IMR-90 (cell line): Measurements from ENCODE around the gene TTC28. TPM values are rescaled to one million over a fixed set of nuclear protein-coding genes. Genes with fewer than 3 reads are reported as not detected.

Experiments
- ATAC-seq: fragments of 200-7000 bp; cut with Tn5 transposase; 2 replicates; pipeline ENCODE4 v1.9.1; 2020; ENCODE audit warnings: low read depth, mild to moderate bottlenecking, moderate library complexity
- BruUV-seq: library from RNA; stranded (reverse); fragments of 400-500 nt; replicated peaks from 2 replicates; lab custom pipeline; 2021; lab: Mats Ljungman, UMichigan
- CTCF ChIA-PET: fragments of 300-600 bp; formaldehyde crosslinking; extraction: SDS; loops from one replicate; lab custom pipeline; 2021; ENCODE audit warnings: antibody characterized with exemption; lab: Yijun Ruan, JAX
- POLR2A ChIA-PET: fragments of 300-600 bp; sonication (Branson Sonifier 250); formaldehyde crosslinking; loops from one replicate; lab custom pipeline; 2022; ENCODE audit warnings: antibody characterized with exemption; ENCODE audit not compliant: unreplicated experiment; lab: Charles Lee
- DNase-seq: peaks from one replicate; pipeline ENCODE4 v3.0.0; 2013
- H2AFZ ChIP-seq: replicated peaks from 2 replicates; pipeline ENCODE3; 2013; ENCODE audit warnings: low read length, mild to moderate bottlenecking; ENCODE audit not compliant: poor library complexity
- H2AK5ac ChIP-seq: 2 replicates; pipeline ENCODE4 v1.6.1; 2013; ENCODE audit warnings: low read depth, low read length, inconsistent platforms
- H2AK9ac ChIP-seq: replicated peaks from 2 replicates; pipeline ENCODE3; 2013; ENCODE audit warnings: mild to moderate bottlenecking, low read depth, low read length, moderate library complexity; ENCODE audit not compliant: poor library complexity
- H2BK120ac ChIP-seq: 2 replicates; pipeline ENCODE4 v1.6.1; 2013; ENCODE audit warnings: low read depth, low read length, inconsistent platforms
- H2BK15ac ChIP-seq: 3 replicates; pipeline ENCODE4 v1.6.1; 2013; ENCODE audit warnings: low read depth, low read length, inconsistent platforms
- H2BK20ac ChIP-seq: 2 replicates; pipeline ENCODE4 v1.6.1; 2013; ENCODE audit warnings: low read depth, mild to moderate bottlenecking, inconsistent platforms, low read length, moderate library complexity
- H2BK5ac ChIP-seq: 2 replicates; pipeline ENCODE4 v1.6.1; 2013; ENCODE audit warnings: mild to moderate bottlenecking, low read depth, low read length, inconsistent platforms; ENCODE audit not compliant: poor library complexity, severe bottlenecking
- H3K14ac ChIP-seq: replicated peaks from 2 replicates; pipeline ENCODE4 v1.6.1; 2013; ENCODE audit warnings: low read depth, low read length, inconsistent platforms
- H3K18ac ChIP-seq: 2 replicates; pipeline ENCODE4 v1.6.1; 2013; ENCODE audit warnings: low read depth, low read length, control low read depth
- H3K23ac ChIP-seq: 2 replicates; pipeline ENCODE4 v1.6.1; 2013; ENCODE audit warnings: low read depth, low read length, inconsistent platforms
- H3K27ac ChIP-seq: 2 replicates; pipeline ENCODE4 v1.5.1; 2013; ENCODE audit warnings: mild to moderate bottlenecking, control low read depth, low read length; ENCODE audit not compliant: insufficient read depth
- H3K27me3 ChIP-seq: 2 replicates; pipeline ENCODE4 v1.6.1; 2013; ENCODE audit warnings: low read length; ENCODE audit not compliant: control insufficient read depth, insufficient read depth
- H3K36me3 ChIP-seq: 2 replicates; pipeline ENCODE4 v1.6.1; 2013; ENCODE audit warnings: low read length, mixed read lengths; ENCODE audit not compliant: control insufficient read depth, insufficient read depth
- H3K4ac ChIP-seq: 2 replicates; pipeline ENCODE4 v1.6.1; 2013; ENCODE audit warnings: low read depth, low read length, inconsistent platforms
- H3K4me1 ChIP-seq: 2 replicates; pipeline ENCODE4 v1.6.1; 2013; ENCODE audit warnings: low read length, mixed read lengths; ENCODE audit not compliant: control insufficient read depth, insufficient read depth
- H3K4me2 ChIP-seq: 2 replicates; pipeline ENCODE4 v1.6.1; 2013; ENCODE audit warnings: low read depth, mild to moderate bottlenecking, control low read depth, low read length, moderate library complexity
- H3K4me3 ChIP-seq: 2 replicates; pipeline ENCODE4 v1.5.1; 2013; ENCODE audit warnings: low read depth, mild to moderate bottlenecking, control low read depth, low read length, moderate library complexity; ENCODE audit not compliant: insufficient read depth
- H3K56ac ChIP-seq: 2 replicates; pipeline ENCODE4 v1.6.1; 2013; ENCODE audit warnings: low read length, inconsistent platforms; ENCODE audit not compliant: insufficient read depth; ENCODE audit errors: extremely low read depth
- H3K79me1 ChIP-seq, 2 experiments: 2 replicates each; pipeline ENCODE4 v1.6.1; 2013; ENCODE audit warnings: low read length in 2 of 2, inconsistent platforms in 1 of 2, low read depth in 1 of 2
- H3K9ac ChIP-seq: 2 replicates; pipeline ENCODE4 v1.6.1; 2013; ENCODE audit warnings: low read depth, low read length, control low read depth
- H3K9me1 ChIP-seq: 2 replicates; pipeline ENCODE4 v1.6.1; 2013; ENCODE audit warnings: low read length, inconsistent platforms; ENCODE audit not compliant: insufficient read depth
- H3K9me3 ChIP-seq: 2 replicates; pipeline ENCODE4 v1.6.1; 2013; ENCODE audit warnings: low read length; ENCODE audit not compliant: control insufficient read depth, insufficient read depth
- H4K20me1 ChIP-seq: 2 replicates; pipeline ENCODE4 v1.6.1; 2013; ENCODE audit warnings: low read length, inconsistent platforms; ENCODE audit not compliant: insufficient read depth
- H4K5ac ChIP-seq: 2 replicates; pipeline ENCODE4 v1.6.1; 2013; ENCODE audit warnings: mild to moderate bottlenecking, low read depth, low read length, control low read depth
- H4K8ac ChIP-seq, 2 experiments: 2 replicates each; pipeline ENCODE4 v1.6.1; 2013; ENCODE audit warnings: low read depth in 2 of 2, low read length in 2 of 2, control low read depth in 1 of 2, inconsistent platforms in 1 of 2
- H4K91ac ChIP-seq: 2 replicates; pipeline ENCODE4 v1.6.1; 2013; ENCODE audit warnings: low read depth, low read length, inconsistent platforms; ENCODE audit not compliant: insufficient read depth
- BHLHE40 ChIP-seq: fragments of 150-350 bp; IDR thresholded peaks from 2 replicates; pipeline ENCODE4 v1.6.1; 2016; ENCODE audit warnings: mild to moderate bottlenecking, low read depth, low read length
- CHD1 ChIP-seq: IDR thresholded peaks from 2 replicates; pipeline ENCODE4 v1.6.1; 2012; ENCODE audit warnings: low read depth, low read length, improper control_type of control experiment
- CTCF ChIP-seq: conservative IDR thresholded peaks from 2 replicates; pipeline ENCODE4 v1.5.1; 2012; ENCODE audit warnings: mild to moderate bottlenecking, low read depth, low read length, improper control_type of control experiment
- MAFK ChIP-seq: IDR thresholded peaks from 2 replicates; pipeline ENCODE4 v1.6.1; 2012; ENCODE audit warnings: low read depth, low read length, improper control_type of control experiment
- MAZ ChIP-seq: IDR thresholded peaks from 2 replicates; pipeline ENCODE4 v1.6.1; 2012; ENCODE audit warnings: low read depth, mild to moderate bottlenecking, low read length, improper control_type of control experiment, moderate library complexity, borderline replicate concordance
- MXI1 ChIP-seq: IDR thresholded peaks from 2 replicates; pipeline ENCODE4 v1.6.1; 2012; ENCODE audit warnings: low read depth, mild to moderate bottlenecking, low read length, moderate library complexity, borderline replicate concordance
- NFE2L2 ChIP-seq: fragments of 150-350 bp; IDR thresholded peaks from 2 replicates; pipeline ENCODE4 v1.6.1; 2016; ENCODE audit warnings: low read depth, mild to moderate bottlenecking, low read length
- RCOR1 ChIP-seq: IDR thresholded peaks from 2 replicates; pipeline ENCODE4 v1.6.1; 2012; ENCODE audit warnings: mild to moderate bottlenecking, low read length, improper control_type of control experiment; ENCODE audit not compliant: insufficient replicate concordance
- WGBS, 2 experiments: methylation state at CpG; one replicate each; pipeline versions ENCODE4 v1.1.5 to v1.1.7; 2013; ENCODE audit warnings: missing lambda C conversion rate in 2 of 2; ENCODE audit not compliant: insufficient read length in 1 of 2; ENCODE audit errors: extremely low coverage in 2 of 2; 5-methylcytosine and 5-hydroxymethylcytosine counted together
- dilution Hi-C: fragments of 300-500 bp; cut with HindIII; formaldehyde crosslinking; loops from one replicate; pipeline ENCODE4 v1.14.3; 2018; ENCODE audit warnings: low sequenced_read_pairs; ENCODE audit not compliant: unreplicated experiment
- in situ Hi-C: fragments of 300-500 bp; cut with MboI; formaldehyde crosslinking; loops from 3 replicates; pipeline ENCODE4 v1.14.3; 2019; ENCODE audit warnings: low sequenced_read_pairs, inconsistent platforms, mixed read lengths
- intact Hi-C: fragments of 100-400 bp; cut with micrococcal nuclease; formaldehyde crosslinking; loops from 2 replicates; pipeline ENCODE4 v1.10.0; 2022
- polyA plus RNA-seq, 3 experiments: library from polyadenylated mRNA; depleted of rRNA; stranded (reverse); fragments of >200 nt; gene quantifications; 2 replicates each; pipeline ENCODE4 v1.2.3, GENCODE V29; 2012; ENCODE audit warnings: low replicate concordance in 1 of 3
- total RNA-seq: library from RNA; depleted of rRNA; stranded (reverse); fragments of >200 nt; gene quantifications from 2 replicates; pipeline ENCODE4 v1.2.3, GENCODE V29; 2012
- TF ChIP-seq, protein P1 (sequence below): fragments of 150-350 bp; IDR thresholded peaks from 2 replicates; pipeline ENCODE4 v1.6.1; 2016; ENCODE audit warnings: low read depth, mild to moderate bottlenecking, low read length, moderate library complexity, borderline replicate concordance

TTC28 gene
- total and polyA plus RNA-seq, 2 of the 4 experiments (the other 2 are of a cell fraction) = 5.6 to 13.3 TPM

- Histone ChIP-seq H2AFZ (no peak overlapping the region), H3K4me1 (peaks cover 29% of the 10 kb centered on the region), H3K56ac (no peak overlapping the region), H3K9ac (no peak overlapping the region), H3K14ac (no peak overlapping the region; the same call in 1 of the 2 replicates), H2BK5ac (peak overlapping the region; percentile 82), H3K79me1 (peaks cover 0 to 3% of the 10 kb centered on the region in 2 experiments; a peak in 2 of 4 replicates), H3K4ac (peak overlapping the region; percentile 34), H4K5ac (no peak overlapping the region; the same call in none of the 2 replicates), H2AK5ac (0 out of 2 replicates have a peak overlapping the region, but pooled peaks have one; percentile 54), H3K27ac (peak overlapping the region; percentile 71; the same call in 1 of the 2 replicates), H4K8ac (peak overlapping the region; percentile 44 to 66; a peak in 3 of 4 replicates), H3K23ac (no peak overlapping the region), H3K4me2 (0 out of 2 replicates have a peak overlapping the region, but pooled peaks have one; percentile 77), H4K20me1 (peaks cover 3% of the 10 kb centered on the region; the same call in 1 of the 2 replicates), H2BK20ac (peak overlapping the region; percentile 78; the same call in 1 of the 2 replicates), H3K9me1 (peaks cover 9% of the 10 kb centered on the region), H3K36me3 (no peaks in the 10 kb centered on the region), H2BK15ac (peak overlapping the region; percentile 41; the same call in 2 of the 3 replicates), H3K9me3 (no peaks in the 10 kb centered on the region), H3K18ac (peak overlapping the region; percentile 98), H4K91ac (peak overlapping the region; percentile 54; the same call in 1 of the 2 replicates), H3K4me3 (no peak overlapping the region), H2AK9ac (no peak overlapping the region), H2BK120ac (peak overlapping the region; percentile 76; the same call in 1 of the 2 replicates), H3K27me3 (no peaks in the 10 kb centered on the region)
- CTCF ChIA-PET = interaction anchor here (1.0 to 1.2 kb wide), 2 partner anchors 83 to 91 kb away, joined by 3 read pairs; no protein-coding TSS in a partner anchor
- WGBS, 2 experiments = no CpG with 5 or more reads among the region's 2 CpGs
- POLR2A ChIA-PET = interaction anchor here (1.1 kb wide), 1 partner anchor 12 kb away, joined by 3 read pairs; no protein-coding TSS in a partner anchor
- dilution Hi-C loops (no loop called here), intact Hi-C loops (loop anchor here (5.0 kb wide), 1 partner anchor 299 kb away; no protein-coding TSS in a partner anchor), in situ Hi-C loops (no loop called here)
- BruUV-seq = no TSS peak
- ATAC-seq = no peak
- no peak for DNase-seq
- TF ChIP-seq BHLHE40 = no peak
- TF ChIP-seq CHD1 = no peak
- no peak for TF ChIP-seq RCOR1
- TF ChIP-seq MXI1 = no peak
- TF ChIP-seq, protein P1, sequence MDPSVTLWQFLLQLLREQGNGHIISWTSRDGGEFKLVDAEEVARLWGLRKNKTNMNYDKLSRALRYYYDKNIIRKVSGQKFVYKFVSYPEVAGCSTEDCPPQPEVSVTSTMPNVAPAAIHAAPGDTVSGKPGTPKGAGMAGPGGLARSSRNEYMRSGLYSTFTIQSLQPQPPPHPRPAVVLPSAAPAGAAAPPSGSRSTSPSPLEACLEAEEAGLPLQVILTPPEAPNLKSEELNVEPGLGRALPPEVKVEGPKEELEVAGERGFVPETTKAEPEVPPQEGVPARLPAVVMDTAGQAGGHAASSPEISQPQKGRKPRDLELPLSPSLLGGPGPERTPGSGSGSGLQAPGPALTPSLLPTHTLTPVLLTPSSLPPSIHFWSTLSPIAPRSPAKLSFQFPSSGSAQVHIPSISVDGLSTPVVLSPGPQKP = no peak
- TF ChIP-seq MAZ = no peak
- TF ChIP-seq CTCF = no peak
- no peak for TF ChIP-seq NFE2L2
- no peak for TF ChIP-seq MAFK
Observed at GRCh38 chr22:28143241-28143865, 536.3 kb downstream of the TTC28 start.
